ENCODE results near the gene ETF1. TPM values are rescaled to one million over a fixed set of nuclear protein-coding genes. Genes with fewer than 3 reads are reported as not detected.

The ETF1 gene
- total and polyA plus RNA-seq, 3 experiments from 2014 or later: 29.4 to 246 (median 239) TPM

- Histone ChIP-seq H3K9me3 (ENCODE audit: low read length) (no peaks in the 10 kb centered on the region), H3K27ac (ENCODE audit: low read depth, low read length) (no peak overlapping the region), H3K4me3 (ENCODE audit: low read length) (no peak overlapping the region), H3K4me1 (ENCODE audit: insufficient read depth, low read length) (peaks cover 19% of the 10 kb centered on the region), H3K27me3 (ENCODE audit: insufficient read depth, low read length, poor library complexity, severe bottlenecking) (no peaks in the 10 kb centered on the region), H3K36me3 (ENCODE audit: insufficient read depth, low read length) (peaks cover 76% of the 10 kb centered on the region)
- Mint-ChIP-seq H3K36me3 (peaks cover 17 to 86% (median 38%) of the 10 kb centered on the region in 3 donors), H3K9me3 (no peaks in the 10 kb centered on the region), H3K27me3 (no peaks in the 10 kb centered on the region), H3K27ac (peak overlapping the region in 2 of 8 donors; percentile 34 to 66), H3K4me1 (peaks cover 42 to 60% (median 59%) of the 10 kb centered on the region in 3 donors), H3K4me3 (no peak overlapping the region)
- ChIA-PET POLR2A (interaction anchor here (0.7 kb wide), 1 partner anchor 14 kb away, joined by 3 read pairs; no protein-coding TSS in a partner anchor), CTCF (interaction anchor here (0.7 kb wide), 1 partner anchor 65 kb away, joined by 3 read pairs; no protein-coding TSS in a partner anchor)
- DNase-seq: no peak
These were observed 17.9 kb upstream of the ETF1 start for GRCh38 chr5:138560971-138561370.

- H3K27ac Mint-ChIP-seq: peak overlapping the region in 7 of 8 donors; percentile 29 to 72 (median 46)
- peaks cover 33 to 50% (median 49%) of the 10 kb centered on the region in 3 donors for H3K4me1 Mint-ChIP-seq
- H3K9me3 ChIP-seq (ENCODE audit: low read length): no peaks in the 10 kb centered on the region
- no peaks in the 10 kb centered on the region for H3K27me3 Mint-ChIP-seq
- H3K4me1 ChIP-seq (ENCODE audit: insufficient read depth, low read length): peaks cover 10% of the 10 kb centered on the region
- ChIA-PET CTCF (no interaction called here), POLR2A (no interaction called here)
- H3K4me3 ChIP-seq (ENCODE audit: low read length): no peak overlapping the region
- no peak overlapping the region for H3K4me3 Mint-ChIP-seq
- H3K27me3 ChIP-seq (ENCODE audit: insufficient read depth, low read length, poor library complexity, severe bottlenecking): no peaks in the 10 kb centered on the region
- H3K36me3 ChIP-seq (ENCODE audit: insufficient read depth, low read length): peaks cover 71% of the 10 kb centered on the region
- no peaks in the 10 kb centered on the region for H3K9me3 Mint-ChIP-seq
- DNase-seq: no peak
- H3K36me3 Mint-ChIP-seq: peaks cover 14 to 88% (median 35%) of the 10 kb centered on the region in 3 donors
- H3K27ac ChIP-seq (ENCODE audit: low read depth, low read length): no peak overlapping the region
These were observed 16.9 kb upstream of the ETF1 start for GRCh38 chr5:138559937-138560336.

GRCh38 chr5:138557677-138558076, 14.6 kb upstream of the ETF1 start:
- Histone ChIP-seq H3K4me3 (ENCODE audit: low read length) (no peak overlapping the region), H3K36me3 (ENCODE audit: insufficient read depth, low read length) (peaks cover 60% of the 10 kb centered on the region), H3K27ac (ENCODE audit: low read depth, low read length) (no peak overlapping the region), H3K9me3 (ENCODE audit: low read length) (no peaks in the 10 kb centered on the region), H3K4me1 (ENCODE audit: insufficient read depth, low read length) (no peaks in the 10 kb centered on the region), H3K27me3 (ENCODE audit: insufficient read depth, low read length, poor library complexity, severe bottlenecking) (no peaks in the 10 kb centered on the region)
- POLR2A ChIA-PET: no interaction called here
- peak overlapping the region in 4 of 8 donors; percentile 10 to 66 (median 52) for H3K27ac Mint-ChIP-seq
- H3K27me3 Mint-ChIP-seq: no peaks in the 10 kb centered on the region
- no peak for DNase-seq
- no peaks in the 10 kb centered on the region for H3K9me3 Mint-ChIP-seq
- H3K36me3 Mint-ChIP-seq: peaks cover 14 to 86% (median 31%) of the 10 kb centered on the region in 3 donors
- no peak overlapping the region for H3K4me3 Mint-ChIP-seq
- H3K4me1 Mint-ChIP-seq: peaks cover 19 to 38% (median 32%) of the 10 kb centered on the region in 3 donors
- CTCF ChIA-PET: no interaction called here

- H3K36me3 Mint-ChIP-seq: peaks cover 5 to 65% (median 15%) of the 10 kb centered on the region in 3 donors
These were observed 11.1 kb upstream of the ETF1 start for GRCh38 chr5:138554143-138554542.

GRCh38 chr5:138553437-138554095, 10.5 kb upstream of the ETF1 start:
- no peak overlapping the region for H3K4me3 ChIP-seq (ENCODE audit: low read length)
- Mint-ChIP-seq H3K4me3 (no peak overlapping the region), H3K27ac (peak overlapping the region in 6 of 8 donors; percentile 31 to 78 (median 64)), H3K9me3 (no peaks in the 10 kb centered on the region), H3K36me3 (peaks cover 5 to 62% (median 12%) of the 10 kb centered on the region in 3 donors), H3K4me1 (peaks cover 12 to 32% (median 28%) of the 10 kb centered on the region in 3 donors), H3K27me3 (no peaks in the 10 kb centered on the region)
- H3K4me1 ChIP-seq (ENCODE audit: insufficient read depth, low read length): no peaks in the 10 kb centered on the region
- H3K27ac ChIP-seq (ENCODE audit: low read depth, low read length): no peak overlapping the region
- POLR2A ChIA-PET: interaction anchor here (0.8 to 1.8 kb wide), 2 partner anchors 10 to 13 kb away, joined by 4 to 9 read pairs; partner anchors contain the start of gene ETF1
- no peak for DNase-seq
- no peaks in the 10 kb centered on the region for H3K27me3 ChIP-seq (ENCODE audit: insufficient read depth, low read length, poor library complexity, severe bottlenecking)
- H3K36me3 ChIP-seq (ENCODE audit: insufficient read depth, low read length): peaks cover 27% of the 10 kb centered on the region
- CTCF ChIA-PET: interaction anchor here (0.9 to 1.2 kb wide), 4 partner anchors 10 to 202 kb away, joined by 3 to 4 read pairs (median 4); partner anchors contain the start of genes ETF1 and HSPA9
- H3K9me3 ChIP-seq (ENCODE audit: low read length): no peaks in the 10 kb centered on the region

More at GRCh38 chr5:138554143-138554542, 11.1 kb upstream of the ETF1 start:
- Mint-ChIP-seq H3K9me3 (no peaks in the 10 kb centered on the region), H3K4me1 (peaks cover 11 to 32% (median 29%) of the 10 kb centered on the region in 3 donors), H3K4me3 (no peak overlapping the region), H3K27ac (peak overlapping the region in 5 of 8 donors; percentile 21 to 68 (median 31)), H3K27me3 (no peaks in the 10 kb centered on the region)
- H3K4me1 ChIP-seq (ENCODE audit: insufficient read depth, low read length): no peaks in the 10 kb centered on the region
- DNase-seq: no peak
- no peaks in the 10 kb centered on the region for H3K9me3 ChIP-seq (ENCODE audit: low read length)
- H3K27me3 ChIP-seq (ENCODE audit: insufficient read depth, low read length, poor library complexity, severe bottlenecking): no peaks in the 10 kb centered on the region
- H3K27ac ChIP-seq (ENCODE audit: low read depth, low read length): no peak overlapping the region
- no peak overlapping the region for H3K4me3 ChIP-seq (ENCODE audit: low read length)
- CTCF ChIA-PET: interaction anchor here (0.9 kb wide), 1 partner anchor 202 kb away, joined by 3 read pairs; no protein-coding TSS in a partner anchor
- peaks cover 32% of the 10 kb centered on the region for H3K36me3 ChIP-seq (ENCODE audit: insufficient read depth, low read length)
- POLR2A ChIA-PET: no interaction called here

GRCh38 chr5:138552657-138553056, 9.6 kb upstream of the ETF1 start:
- Mint-ChIP-seq H3K27ac (peak overlapping the region; percentile 23 to 85 (median 48)), H3K9me3 (no peaks in the 10 kb centered on the region), H3K4me1 (peaks cover 19 to 40% (median 36%) of the 10 kb centered on the region in 3 donors), H3K27me3 (no peaks in the 10 kb centered on the region), H3K4me3 (peak overlapping the region in 1 of 7 donors; percentile 40), H3K36me3 (peaks cover 5 to 58% (median 11%) of the 10 kb centered on the region in 3 donors)
- H3K27ac ChIP-seq (ENCODE audit: low read depth, low read length): no peak overlapping the region
- POLR2A ChIA-PET: interaction anchor here (1.8 kb wide), 1 partner anchor 9 kb away, joined by 9 read pairs; the partner anchor contains the start of gene ETF1
- no peak for DNase-seq
- CTCF ChIA-PET: interaction anchor here (1.1 to 1.2 kb wide), 3 partner anchors 9 to 27 kb away, joined by 3 to 4 read pairs (median 4); partner anchors contain the start of genes ETF1 and HSPA9
- H3K4me3 ChIP-seq (ENCODE audit: low read length): no peak overlapping the region
- no peaks in the 10 kb centered on the region for H3K9me3 ChIP-seq (ENCODE audit: low read length)
- H3K36me3 ChIP-seq (ENCODE audit: insufficient read depth, low read length): peaks cover 17% of the 10 kb centered on the region
- peaks cover 8% of the 10 kb centered on the region for H3K4me1 ChIP-seq (ENCODE audit: insufficient read depth, low read length)
- H3K27me3 ChIP-seq (ENCODE audit: insufficient read depth, low read length, poor library complexity, severe bottlenecking): no peaks in the 10 kb centered on the region

GRCh38 chr5:138549414-138549813, 6.4 kb upstream of the ETF1 start:
- no peak overlapping the region for H3K4me3 ChIP-seq (ENCODE audit: low read length)
- H3K36me3 ChIP-seq (ENCODE audit: insufficient read depth, low read length): no peaks in the 10 kb centered on the region
- Mint-ChIP-seq H3K9me3 (no peaks in the 10 kb centered on the region), H3K36me3 (peaks cover 0 to 31% (median 4%) of the 10 kb centered on the region in 3 donors), H3K27me3 (no peaks in the 10 kb centered on the region), H3K4me1 (peaks cover 39 to 67% (median 50%) of the 10 kb centered on the region in 3 donors), H3K27ac (peak overlapping the region in 2 of 8 donors; percentile 34 to 64), H3K4me3 (no peak overlapping the region)
- POLR2A ChIA-PET: no interaction called here
- H3K4me1 ChIP-seq (ENCODE audit: insufficient read depth, low read length): peaks cover 36% of the 10 kb centered on the region
- H3K9me3 ChIP-seq (ENCODE audit: low read length): no peaks in the 10 kb centered on the region
- no peak overlapping the region for H3K27ac ChIP-seq (ENCODE audit: low read depth, low read length)
- no peaks in the 10 kb centered on the region for H3K27me3 ChIP-seq (ENCODE audit: insufficient read depth, low read length, poor library complexity, severe bottlenecking)
- no peak for DNase-seq
- CTCF ChIA-PET: interaction anchor here (1.0 kb wide), 2 partner anchors 85 to 197 kb away, joined by 3 read pairs; no protein-coding TSS in a partner anchor
